ENCODE results near the gene PSMA7. TPM values are rescaled to one million over a fixed set of nuclear protein-coding genes. Genes with fewer than 3 reads are reported as not detected.

PSMA7 gene
- total RNA-seq, 1 experiment from 2014 or later: 332 TPM

- Histone ChIP-seq H2AFZ (ENCODE audit: low read length) (no peak overlapping the region), H4K91ac (ENCODE audit: insufficient read length, low read depth, low read length) (no peak overlapping the region), H2BK5ac (ENCODE audit: insufficient read length, low read length) (no peak overlapping the region), H2BK120ac (ENCODE audit: low read depth, low read length, poor library complexity, severe bottlenecking) (no peak overlapping the region), H2BK15ac (ENCODE audit: low read depth, low read length) (no peak overlapping the region), H3K79me2 (ENCODE audit: insufficient read depth, low read length) (no peaks in the 10 kb centered on the region), H3K18ac (ENCODE audit: insufficient read length, low read depth, low read length) (no peak overlapping the region), H2AK5ac (ENCODE audit: insufficient read length, low read length) (no peak overlapping the region), H3K14ac (ENCODE audit: insufficient read depth, low read length) (no peak overlapping the region), H3K4me1 (ENCODE audit: insufficient read depth, low read length) (no peaks in the 10 kb centered on the region), H2BK20ac (ENCODE audit: low read depth, low read length, poor library complexity, severe bottlenecking) (no peak overlapping the region), H3K27me3 (ENCODE audit: insufficient read depth, low read length) (no peaks in the 10 kb centered on the region), H3K9ac (ENCODE audit: extremely low read depth, insufficient read length, low read length) (no peak overlapping the region), H3K23me2 (ENCODE audit: insufficient read length, low read depth, low read length, poor library complexity, severe bottlenecking) (no peaks in the 10 kb centered on the region), H3K9me3 (ENCODE audit: control insufficient read depth, low read depth, low read length) (no peaks in the 10 kb centered on the region), H4K5ac (ENCODE audit: insufficient read length, low read depth, low read length) (no peak overlapping the region), H3K79me1 (ENCODE audit: insufficient read depth, low read depth, low read length, poor library complexity, severe bottlenecking) (no peaks in the 10 kb centered on the region), H4K20me1 (ENCODE audit: control insufficient read depth, insufficient read depth, insufficient read length) (no peaks in the 10 kb centered on the region), H3K4ac (ENCODE audit: low read depth, low read length) (no peak overlapping the region), H3K23ac (ENCODE audit: insufficient read length, low read depth, low read length) (no peak overlapping the region), H2BK12ac (ENCODE audit: insufficient read length, low read depth, low read length) (no peak overlapping the region), H3K56ac (ENCODE audit: insufficient read length, low read depth, low read length) (no peak overlapping the region), H3K27ac (ENCODE audit: insufficient read length, low read depth, low read length) (no peak overlapping the region), H3K4me2 (ENCODE audit: insufficient read depth, insufficient read length, low read length) (no peak overlapping the region), H4K8ac (replicated peaks; ENCODE audit: insufficient read length, low read depth, low read length) (no peak overlapping the region), H3T11ph (ENCODE audit: low read length) (no peak overlapping the region)
- Mint-ChIP-seq H3K27me3 (ENCODE audit: low read depth) (peaks cover 26% of the 10 kb centered on the region), H3K27ac (no peak overlapping the region), H3K4me3 (no peak overlapping the region), H3K9me3 (peaks cover 35% of the 10 kb centered on the region in 2 experiments), H3K36me3 (ENCODE audit: insufficient read depth in 1 of 3, low read depth in 3 of 3) (peaks cover 9 to 11% (median 9%) of the 10 kb centered on the region in 3 experiments; a peak in 6 of 7 replicates), H3K4me1 (peaks cover 10 to 20% of the 10 kb centered on the region in 2 experiments)
- WGBS (ENCODE audit: extremely low coverage, insufficient read length, low lambda C conversion rate): no CpG with 5 or more reads among the region's 6 CpGs
- TF ChIP-seq CTCF (conservative IDR thresholded peaks at IDR 0.05): no peak
- no peak for DNase-seq
Measured at GRCh38 chr20:62112368-62112767, 30.8 kb downstream of the PSMA7 start.
